ENCODE results near the gene RAPGEF1. TPM values are rescaled to one million over a fixed set of nuclear protein-coding genes. Genes with fewer than 3 reads are reported as not detected.
A peak's percentile ranks its signal among the peaks of the same experiment; 100 is the strongest.

RAPGEF1 gene
- total RNA-seq, 3 donors from 2014 or later, result 106 to 120 (median 111) TPM

- Mint-ChIP-seq H3K4me1 (ENCODE audit: low read depth) (peaks cover 26% of the 10 kb centered on the region), H3K9me3 (no peaks in the 10 kb centered on the region), H3K4me3 (peak within 1 kb of the TSS; percentile 80), H3K27me3 (ENCODE audit: low read depth) (no peaks in the 10 kb centered on the region), H3K36me3 (ENCODE audit: insufficient read depth) (peaks cover 11% of the 10 kb centered on the region)
- ATAC-seq (peak; percentile 95 to 96), DNase-seq (peak; percentile 70)
Measured at GRCh38 chr9:131530920-131531832, 208.7 kb downstream of the RAPGEF1 start, which contains the start of gene UCK1. TSS of gene UCK1 (minus strand) at chr9:131531263. CDS start at chr9:131531174, 89 bp downstream.

DNA sequence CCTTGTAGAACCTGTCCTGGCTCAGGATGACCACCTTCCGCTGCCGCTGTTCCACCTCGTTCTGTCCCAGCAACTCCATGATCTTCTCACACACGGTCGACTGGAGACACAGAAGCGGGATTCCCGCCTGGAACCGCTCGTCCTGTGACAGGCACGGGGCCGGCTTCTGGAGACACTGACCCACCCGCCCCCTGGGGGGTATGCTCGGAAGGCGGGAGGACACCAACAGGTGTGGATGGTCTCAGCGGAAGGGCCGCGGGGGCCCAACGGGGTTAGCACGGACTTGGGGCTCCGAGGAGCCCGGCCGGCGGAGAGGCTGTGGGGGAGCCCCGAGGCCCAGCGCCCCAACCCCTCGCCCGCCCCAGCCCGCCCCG lies 209.3 kb downstream of the RAPGEF1 start:
- Mint-ChIP-seq H3K27me3 (ENCODE audit: low read depth) (no peaks in the 10 kb centered on the region), H3K4me3 (peak overlapping the region; percentile 80), H3K36me3 (ENCODE audit: insufficient read depth) (peaks cover 15% of the 10 kb centered on the region), H3K9me3 (no peaks in the 10 kb centered on the region), H3K4me1 (ENCODE audit: low read depth) (peaks cover 24% of the 10 kb centered on the region)
- peak; percentile 38 for ATAC-seq
- DNase-seq, result no peak

DNA sequence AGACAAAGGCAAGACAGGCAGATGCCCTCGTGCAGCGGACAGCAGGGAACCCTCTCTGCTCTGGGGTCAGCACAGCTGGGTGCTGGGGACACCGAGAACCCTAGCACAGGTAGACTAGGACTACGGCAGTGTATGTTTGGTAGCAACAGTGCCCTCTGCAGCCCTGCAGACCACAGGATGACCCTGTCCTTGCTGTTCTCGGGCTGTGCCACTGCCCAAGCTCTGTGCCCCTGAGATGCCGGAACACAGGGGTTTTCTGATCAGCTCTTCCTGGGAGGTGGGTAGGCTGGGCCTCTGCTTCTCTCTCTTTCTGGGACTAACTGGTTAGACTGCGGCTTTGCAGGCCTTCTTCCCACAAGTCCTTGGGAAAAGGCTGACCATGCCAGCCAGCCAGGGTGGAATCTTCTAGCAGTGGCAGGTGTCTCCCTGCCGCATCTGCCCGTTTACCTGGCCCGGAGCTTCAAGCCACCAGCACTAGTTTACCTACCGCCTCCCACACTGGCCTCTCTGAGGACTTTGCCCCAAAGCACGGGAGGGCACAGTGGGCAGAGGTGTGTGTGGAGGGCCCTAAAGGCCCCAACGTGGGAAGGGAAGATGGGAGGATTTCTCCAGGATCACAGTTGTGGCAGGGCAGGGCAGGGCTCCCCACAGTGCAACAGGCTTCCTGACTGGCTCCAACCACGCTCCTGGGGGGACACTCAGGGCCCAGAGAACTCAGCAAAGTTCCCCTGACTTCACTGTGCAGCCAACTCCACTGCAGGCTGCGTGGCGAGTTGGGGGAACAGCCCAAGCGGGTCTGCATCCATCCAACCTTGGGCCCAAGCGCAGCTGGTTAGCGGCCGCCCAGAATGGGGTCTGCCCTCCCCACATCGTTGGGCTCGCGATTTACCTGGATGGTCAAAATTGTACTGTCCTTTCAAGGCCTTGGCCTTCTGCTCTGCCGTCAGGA lies 210.0 kb downstream of the RAPGEF1 start:
- peak overlapping the region; percentile 80 for H3K4me3 Mint-ChIP-seq
- ATAC-seq (no peak), DNase-seq (no peak)
- H3K27me3 Mint-ChIP-seq (ENCODE audit: low read depth), result no peaks in the 10 kb centered on the region
- H3K9me3 Mint-ChIP-seq, result no peaks in the 10 kb centered on the region
- peaks cover 18% of the 10 kb centered on the region for H3K4me1 Mint-ChIP-seq (ENCODE audit: low read depth)
- peaks cover 18% of the 10 kb centered on the region for H3K36me3 Mint-ChIP-seq (ENCODE audit: insufficient read depth)

DNA sequence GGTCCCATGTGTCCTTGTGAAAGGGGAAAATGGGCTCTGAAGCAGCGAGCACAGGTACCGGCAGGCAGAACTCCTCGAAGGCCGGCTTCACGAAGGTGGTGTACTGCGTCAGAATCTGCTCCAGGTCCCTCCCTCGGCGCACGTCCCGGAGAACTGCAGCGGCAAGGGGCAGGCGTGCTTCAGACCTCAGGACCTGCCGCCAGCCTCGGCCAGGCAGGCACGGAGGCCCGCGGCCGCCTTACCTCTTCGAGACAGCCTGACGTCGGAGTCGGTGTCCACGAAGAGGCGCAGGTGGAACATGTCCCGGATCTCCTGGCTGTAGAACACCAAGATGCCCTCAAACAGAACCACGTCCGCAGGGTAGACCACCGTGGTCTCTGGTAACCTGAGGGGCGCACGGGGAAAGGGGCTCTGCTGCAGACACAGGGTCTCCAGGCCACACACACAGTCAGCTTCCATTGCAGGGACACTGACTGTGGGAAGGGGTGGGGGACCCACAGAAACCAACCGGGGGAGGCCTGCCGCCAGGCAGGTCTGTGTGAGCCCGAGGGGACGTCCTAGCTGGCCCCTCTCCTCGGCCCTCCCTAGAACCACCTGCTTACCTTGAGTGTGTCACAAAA lies 210.9 kb downstream of the RAPGEF1 start:
- peaks cover 22% of the 10 kb centered on the region for H3K36me3 Mint-ChIP-seq (ENCODE audit: insufficient read depth)
- H3K27me3 Mint-ChIP-seq (ENCODE audit: low read depth), result no peaks in the 10 kb centered on the region
- no peak for DNase-seq
- H3K4me1 Mint-ChIP-seq (ENCODE audit: low read depth), result peaks cover 12% of the 10 kb centered on the region
- H3K9me3 Mint-ChIP-seq, result no peaks in the 10 kb centered on the region
- no peak for ATAC-seq
- H3K4me3 Mint-ChIP-seq, result peak overlapping the region; percentile 80

- Mint-ChIP-seq H3K9me3 (no peaks in the 10 kb centered on the region), H3K27me3 (ENCODE audit: low read depth) (no peaks in the 10 kb centered on the region), H3K36me3 (ENCODE audit: insufficient read depth) (peaks cover 22% of the 10 kb centered on the region), H3K4me3 (peak overlapping the region; percentile 21), H3K4me1 (ENCODE audit: low read depth) (peaks cover 12% of the 10 kb centered on the region)
- no peak for DNase-seq
- no peak for ATAC-seq
Measured at GRCh38 chr9:131528186-131528585, 211.7 kb downstream of the RAPGEF1 start.

Other genes starting within 250 kb of the RAPGEF1 start
- gene POMT1, start 237.2 kb downstream of the RAPGEF1 start, total RNA-seq, result 10 to 100 TPM; 14.0 to 20.0 (median 16.5) TPM
- gene UCK1, start 208.8 kb downstream of the RAPGEF1 start, total RNA-seq, result 10 to 100 TPM; 21.1 to 23.3 (median 22.9) TPM
- not detected for gene PRRT1B, start 194.6 kb downstream of the RAPGEF1 start, total RNA-seq